HepG2 (cell line): ENCODE results near the gene TALDO1. TPM values are rescaled to one million over a fixed set of nuclear protein-coding genes. Genes with fewer than 3 reads are reported as not detected.

Experiments
- FOXA3 ChIP-seq: IDR thresholded peaks from 2 replicates; pipeline ENCODE4 v1.6.1; 2016; ENCODE audit warnings: missing genetic modification reagents, missing compliant biosample characterization
- MTA1 ChIP-seq: sonication (generic); formaldehyde crosslinking; IDR thresholded peaks from 2 replicates; pipeline ENCODE4 v1.4.0; 2020; ENCODE audit warnings: missing genetic modification reagents, mild to moderate bottlenecking, borderline replicate concordance
- NFIC ChIP-seq: IDR thresholded peaks from 2 replicates; pipeline ENCODE4 v1.6.1; 2012; ENCODE audit warnings: mild to moderate bottlenecking, low read length, inconsistent platforms
- NKX3-1 ChIP-seq: sonication (generic); formaldehyde crosslinking; IDR thresholded peaks from 2 replicates; pipeline ENCODE4 v1.5.0; 2020; ENCODE audit warnings: missing genetic modification reagents
- PLRG1 ChIP-seq: fragments of 450-650 bp; conservative IDR thresholded peaks from 2 replicates; pipeline ENCODE4 v1.6.1; 2016
- RCOR2 ChIP-seq: IDR thresholded peaks from 2 replicates; pipeline ENCODE4 v1.6.1; 2016; ENCODE audit warnings: missing biosample characterization, missing genetic modification reagents
- SAFB2 ChIP-seq: sonication (generic); formaldehyde crosslinking; IDR thresholded peaks from 2 replicates; pipeline ENCODE4 v1.5.1; 2020; ENCODE audit warnings: missing genetic modification reagents, low read depth, mild to moderate bottlenecking, borderline replicate concordance
- SIX1 ChIP-seq: sonication (generic); formaldehyde crosslinking; IDR thresholded peaks from 2 replicates; pipeline ENCODE4 v1.4.0; 2020; ENCODE audit warnings: missing genetic modification reagents, borderline replicate concordance
- U2AF2 ChIP-seq: fragments of 200-400 bp; formaldehyde crosslinking; IDR thresholded peaks from 2 replicates; pipeline ENCODE4 v1.6.1; 2017; ENCODE audit warnings: low read depth, mild to moderate bottlenecking, low read length
- ZNF264 ChIP-seq: sonication (generic); formaldehyde crosslinking; IDR thresholded peaks from 2 replicates; pipeline ENCODE4 v1.4.0; 2020; ENCODE audit warnings: missing genetic modification reagents
- ZNF335 ChIP-seq: sonication (generic); formaldehyde crosslinking; IDR thresholded peaks from 2 replicates; pipeline ENCODE4 v1.4.0; 2020; ENCODE audit warnings: missing genetic modification reagents
- ZNF350 ChIP-seq: sonication (generic); formaldehyde crosslinking; IDR thresholded peaks from 2 replicates; pipeline ENCODE4 v1.4.0; 2020; ENCODE audit warnings: mild to moderate bottlenecking, low read depth, missing genetic modification reagents, borderline replicate concordance
- ZNF543 ChIP-seq: sonication (generic); formaldehyde crosslinking; IDR thresholded peaks from 2 replicates; pipeline ENCODE4 v1.4.0; 2020; ENCODE audit warnings: mild to moderate bottlenecking, missing genetic modification reagents
- polyA plus RNA-seq, 8 experiments: library from polyadenylated mRNA; depleted of rRNA in 3 of 8; stranded (reverse) in 7 of 8; unstranded in 1 of 8; fragments of >200 nt; fragmentation: Illumina TruSeq in 4 of 8; extraction: Trizol in 4 of 8; gene quantifications; 2 replicates each; pipeline versions ENCODE4 v1.2.1 to v1.2.3, GENCODE V29; 2011 to 2016; ENCODE audit warnings: low read depth in 4 of 8, missing spikeins in 1 of 8, mixed read lengths in 1 of 8; ENCODE audit not compliant: insufficient read depth in 1 of 8
- total RNA-seq, 5 experiments: library from RNA; depleted of rRNA; stranded (reverse); fragments of >200 nt; fragmentation: Illumina TruSeq; extraction: Trizol; gene quantifications; 2 replicates each; pipeline ENCODE4 v1.2.3, GENCODE V29; 2016; ENCODE audit warnings: low read depth in 1 of 5
- TF ChIP-seq, protein P1 (sequence below): sonication (generic); formaldehyde crosslinking; IDR thresholded peaks from 2 replicates; pipeline ENCODE4 v1.8.1; 2023; ENCODE audit warnings: mild to moderate bottlenecking, inconsistent platforms, moderate library complexity, missing genetic modification reagents, borderline replicate concordance
- TF ChIP-seq, protein P2 (sequence below): sonication (generic); formaldehyde crosslinking; IDR thresholded peaks from 2 replicates; pipeline ENCODE4 v1.5.0; 2020; ENCODE audit warnings: missing genetic modification reagents
- TF ChIP-seq, protein P3 (sequence below), 2 experiments: sonication (generic) in 1 of 2; formaldehyde crosslinking in 1 of 2; IDR thresholded peaks; 2 replicates each; pipeline versions ENCODE4 v1.5.1 to v1.6.1; 2011 to 2020; ENCODE audit warnings: borderline replicate concordance in 1 of 2, low read depth in 1 of 2, low read length in 1 of 2, mild to moderate bottlenecking in 1 of 2, missing genetic modification reagents in 1 of 2, moderate library complexity in 1 of 2
- TF ChIP-seq, protein P4 (sequence below): sonication (generic); formaldehyde crosslinking; IDR thresholded peaks from 2 replicates; pipeline ENCODE4 v1.4.0; 2020; ENCODE audit warnings: missing genetic modification reagents
- TF ChIP-seq, protein P5 (sequence below): IDR thresholded peaks from 2 replicates; pipeline ENCODE4 v1.6.1; 2012; ENCODE audit warnings: inconsistent platforms

Gene TALDO1
- total and polyA plus RNA-seq, 2 of the 13 experiments (the other 11 are each of a cell fraction or from before 2014, with no cell fraction given), result 107 to 240 TPM

DNA sequence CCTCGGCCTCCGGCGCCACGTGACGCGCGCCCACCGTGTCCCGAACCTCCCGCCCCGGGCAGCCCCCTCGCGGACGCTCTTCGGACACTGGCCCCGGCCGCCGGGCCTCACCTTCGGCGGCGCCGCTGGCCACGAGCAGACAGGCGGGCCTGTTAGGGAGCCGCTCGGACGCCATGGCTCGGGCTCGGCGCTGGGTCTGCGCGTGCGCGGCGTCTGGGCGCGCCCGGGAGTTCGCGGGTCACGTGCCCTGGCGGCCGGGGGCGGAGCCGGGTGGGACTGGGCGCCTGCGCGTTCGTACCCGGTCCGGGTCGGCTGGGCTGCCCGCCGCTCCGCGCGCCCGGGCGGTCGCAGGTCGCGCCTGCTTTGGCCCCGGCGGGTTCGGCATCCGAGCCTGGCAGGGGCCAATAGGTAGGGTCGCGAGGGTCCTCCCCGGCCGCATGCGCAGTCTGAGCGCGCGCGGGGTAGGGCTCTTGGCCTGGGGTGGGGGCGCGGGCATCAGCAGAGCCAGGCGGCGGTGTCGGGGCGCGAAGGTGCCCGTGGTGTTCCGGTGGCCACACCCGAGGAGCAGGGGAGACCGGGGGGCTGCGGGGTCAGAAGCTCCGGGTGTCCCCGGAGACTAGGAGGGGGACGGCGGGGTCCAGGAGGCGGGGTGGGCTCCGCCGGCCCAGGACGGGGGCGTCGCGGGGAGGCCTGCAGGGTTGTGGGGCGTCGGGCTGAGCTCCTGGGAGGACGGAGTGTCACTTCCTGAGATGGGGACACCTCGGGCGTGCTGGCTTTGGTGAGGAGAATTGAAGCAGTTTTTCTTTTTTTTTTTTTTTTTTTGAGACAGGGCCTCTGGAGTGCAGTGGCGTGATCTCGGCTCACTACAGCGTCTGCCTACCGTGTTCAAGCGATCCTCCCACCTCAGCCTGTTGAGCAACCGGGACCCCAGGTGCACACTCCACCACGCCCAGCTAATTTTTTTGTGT lies 30.3 kb downstream of the TALDO1 start, which contains the start of gene GATD1 (continued):
- TF ChIP-seq, protein P1, sequence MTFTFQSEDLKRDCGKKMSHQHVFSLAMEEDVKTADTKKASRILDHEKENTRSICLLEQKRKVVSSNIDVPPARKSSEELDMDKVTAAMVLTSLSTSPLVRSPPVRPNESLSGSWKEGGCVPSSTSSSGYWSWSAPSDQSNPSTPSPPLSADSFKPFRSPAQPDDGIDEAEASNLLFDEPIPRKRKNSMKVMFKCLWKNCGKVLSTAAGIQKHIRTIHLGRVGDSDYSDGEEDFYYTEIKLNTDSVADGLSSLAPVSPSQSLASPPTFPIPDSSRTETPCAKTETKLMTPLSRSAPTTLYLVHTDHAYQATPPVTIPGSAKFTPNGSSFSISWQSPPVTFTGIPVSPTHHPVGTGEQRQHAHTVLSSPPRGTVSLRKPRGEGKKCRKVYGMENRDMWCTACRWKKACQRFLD, result no peak
- TF ChIP-seq ZNF335, result 0 out of 2 replicates have a peak, but pooled peaks have one; percentile 21
- TF ChIP-seq, protein P2, sequence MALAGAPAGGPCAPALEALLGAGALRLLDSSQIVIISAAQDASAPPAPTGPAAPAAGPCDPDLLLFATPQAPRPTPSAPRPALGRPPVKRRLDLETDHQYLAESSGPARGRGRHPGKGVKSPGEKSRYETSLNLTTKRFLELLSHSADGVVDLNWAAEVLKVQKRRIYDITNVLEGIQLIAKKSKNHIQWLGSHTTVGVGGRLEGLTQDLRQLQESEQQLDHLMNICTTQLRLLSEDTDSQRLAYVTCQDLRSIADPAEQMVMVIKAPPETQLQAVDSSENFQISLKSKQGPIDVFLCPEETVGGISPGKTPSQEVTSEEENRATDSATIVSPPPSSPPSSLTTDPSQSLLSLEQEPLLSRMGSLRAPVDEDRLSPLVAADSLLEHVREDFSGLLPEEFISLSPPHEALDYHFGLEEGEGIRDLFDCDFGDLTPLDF, result no peak; the same call in 1 of the 2 replicates
- no peak; the same call in 1 of the 2 replicates for TF ChIP-seq FOXA3 (CRISPR knock-in tag)
- TF ChIP-seq, protein P3, sequence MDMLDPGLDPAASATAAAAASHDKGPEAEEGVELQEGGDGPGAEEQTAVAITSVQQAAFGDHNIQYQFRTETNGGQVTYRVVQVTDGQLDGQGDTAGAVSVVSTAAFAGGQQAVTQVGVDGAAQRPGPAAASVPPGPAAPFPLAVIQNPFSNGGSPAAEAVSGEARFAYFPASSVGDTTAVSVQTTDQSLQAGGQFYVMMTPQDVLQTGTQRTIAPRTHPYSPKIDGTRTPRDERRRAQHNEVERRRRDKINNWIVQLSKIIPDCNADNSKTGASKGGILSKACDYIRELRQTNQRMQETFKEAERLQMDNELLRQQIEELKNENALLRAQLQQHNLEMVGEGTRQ (IDR thresholded peaks at IDR 0.05; ENCODE audit: low read depth, low read length), result peak; percentile 87
- TF ChIP-seq, protein P3 (CRISPR knock-in tag; IDR thresholded peaks at IDR 0.05; ENCODE audit: borderline replicate concordance), result peak; percentile 30; the same call in 1 of the 2 replicates
- TF ChIP-seq SIX1 (CRISPR knock-in tag), result no peak
- TF ChIP-seq U2AF2, result no peak
- TF ChIP-seq ZNF350 (CRISPR knock-in tag), result no peak
- TF ChIP-seq NFIC, result no peak
- peak; percentile 37; the same call in 1 of the 2 replicates for TF ChIP-seq NKX3-1 (CRISPR knock-in tag)
- peak; percentile 42; the same call in 1 of the 2 replicates for TF ChIP-seq MTA1 (CRISPR knock-in tag)
- TF ChIP-seq, protein P4, sequence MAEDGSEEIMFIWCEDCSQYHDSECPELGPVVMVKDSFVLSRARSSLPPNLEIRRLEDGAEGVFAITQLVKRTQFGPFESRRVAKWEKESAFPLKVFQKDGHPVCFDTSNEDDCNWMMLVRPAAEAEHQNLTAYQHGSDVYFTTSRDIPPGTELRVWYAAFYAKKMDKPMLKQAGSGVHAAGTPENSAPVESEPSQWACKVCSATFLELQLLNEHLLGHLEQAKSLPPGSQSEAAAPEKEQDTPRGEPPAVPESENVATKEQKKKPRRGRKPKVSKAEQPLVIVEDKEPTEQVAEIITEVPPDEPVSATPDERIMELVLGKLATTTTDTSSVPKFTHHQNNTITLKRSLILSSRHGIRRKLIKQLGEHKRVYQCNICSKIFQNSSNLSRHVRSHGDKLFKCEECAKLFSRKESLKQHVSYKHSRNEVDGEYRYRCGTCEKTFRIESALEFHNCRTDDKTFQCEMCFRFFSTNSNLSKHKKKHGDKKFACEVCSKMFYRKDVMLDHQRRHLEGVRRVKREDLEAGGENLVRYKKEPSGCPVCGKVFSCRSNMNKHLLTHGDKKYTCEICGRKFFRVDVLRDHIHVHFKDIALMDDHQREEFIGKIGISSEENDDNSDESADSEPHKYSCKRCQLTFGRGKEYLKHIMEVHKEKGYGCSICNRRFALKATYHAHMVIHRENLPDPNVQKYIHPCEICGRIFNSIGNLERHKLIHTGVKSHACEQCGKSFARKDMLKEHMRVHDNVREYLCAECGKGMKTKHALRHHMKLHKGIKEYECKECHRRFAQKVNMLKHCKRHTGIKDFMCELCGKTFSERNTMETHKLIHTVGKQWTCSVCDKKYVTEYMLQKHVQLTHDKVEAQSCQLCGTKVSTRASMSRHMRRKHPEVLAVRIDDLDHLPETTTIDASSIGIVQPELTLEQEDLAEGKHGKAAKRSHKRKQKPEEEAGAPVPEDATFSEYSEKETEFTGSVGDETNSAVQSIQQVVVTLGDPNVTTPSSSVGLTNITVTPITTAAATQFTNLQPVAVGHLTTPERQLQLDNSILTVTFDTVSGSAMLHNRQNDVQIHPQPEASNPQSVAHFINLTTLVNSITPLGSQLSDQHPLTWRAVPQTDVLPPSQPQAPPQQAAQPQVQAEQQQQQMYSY (CRISPR knock-in tag), result no peak
- TF ChIP-seq RCOR2 (CRISPR knock-in tag), result no peak
- TF ChIP-seq, protein P5, sequence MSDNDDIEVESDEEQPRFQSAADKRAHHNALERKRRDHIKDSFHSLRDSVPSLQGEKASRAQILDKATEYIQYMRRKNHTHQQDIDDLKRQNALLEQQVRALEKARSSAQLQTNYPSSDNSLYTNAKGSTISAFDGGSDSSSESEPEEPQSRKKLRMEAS, result peak; percentile 70; the same call in 1 of the 2 replicates
- TF ChIP-seq PLRG1, result no peak
- TF ChIP-seq ZNF543 (CRISPR knock-in tag), result no peak
- no peak for TF ChIP-seq ZNF264
- no peak; the same call in 1 of the 2 replicates for TF ChIP-seq SAFB2 (CRISPR knock-in tag)
